GM20000 (cell line): ENCODE data around the gene PLK3.
A peak's percentile ranks its signal among the peaks of the same experiment; 100 is the strongest.
"Not testable (repeated sequence)": the region's sequence is repeated elsewhere in the genome, so short reads cannot be mapped to it uniquely, and the experiment has no call there.

Source experiments
- DNase-seq: peaks from one replicate; pipeline ENCODE4 v3.0.0; 2012; ENCODE audit warnings: low spot score
- CTCF ChIP-seq: IDR thresholded peaks from 2 replicates; pipeline ENCODE4 v1.5.1; 2012; ENCODE audit warnings: mild to moderate bottlenecking, control low read depth; ENCODE audit errors: extremely low read depth, missing control alignments

Gene PLK3

GRCh38 chr1:44835738-44836675 lies 35.8 kb downstream of the PLK3 start:
- TF ChIP-seq CTCF, result peak; percentile 86
- DNase-seq, result peak; percentile 89

GRCh38 chr1:44838294-44838693 lies 38.1 kb downstream of the PLK3 start:
- not testable (repeated sequence) for DNase-seq

GRCh38 chr1:44839576-44839975 lies 39.4 kb downstream of the PLK3 start:
- DNase-seq, result no peak
- TF ChIP-seq CTCF, result no peak

- no peak for DNase-seq
- TF ChIP-seq CTCF, result no peak
Observed at GRCh38 chr1:44842486-44842861, 42.3 kb downstream of the PLK3 start.

GRCh38 chr1:44842862-44843655 lies 42.9 kb downstream of the PLK3 start, which contains the start of gene PTCH2:
TSS of gene PTCH2 (minus strand) at chr1:44843253. CDS start at chr1:44842932, 321 bp downstream.
- TF ChIP-seq CTCF, result no peak
- peak; percentile 80 for DNase-seq

GRCh38 chr1:44846985-44847384 lies 46.8 kb downstream of the PLK3 start:
- DNase-seq, result no peak
- no peak for TF ChIP-seq CTCF

GRCh38 chr1:44847845-44848244 lies 47.7 kb downstream of the PLK3 start:
- no peak for TF ChIP-seq CTCF
- DNase-seq, result no peak
